Measurements from ENCODE around the gene CELA1.

CELA1 gene

DNA sequence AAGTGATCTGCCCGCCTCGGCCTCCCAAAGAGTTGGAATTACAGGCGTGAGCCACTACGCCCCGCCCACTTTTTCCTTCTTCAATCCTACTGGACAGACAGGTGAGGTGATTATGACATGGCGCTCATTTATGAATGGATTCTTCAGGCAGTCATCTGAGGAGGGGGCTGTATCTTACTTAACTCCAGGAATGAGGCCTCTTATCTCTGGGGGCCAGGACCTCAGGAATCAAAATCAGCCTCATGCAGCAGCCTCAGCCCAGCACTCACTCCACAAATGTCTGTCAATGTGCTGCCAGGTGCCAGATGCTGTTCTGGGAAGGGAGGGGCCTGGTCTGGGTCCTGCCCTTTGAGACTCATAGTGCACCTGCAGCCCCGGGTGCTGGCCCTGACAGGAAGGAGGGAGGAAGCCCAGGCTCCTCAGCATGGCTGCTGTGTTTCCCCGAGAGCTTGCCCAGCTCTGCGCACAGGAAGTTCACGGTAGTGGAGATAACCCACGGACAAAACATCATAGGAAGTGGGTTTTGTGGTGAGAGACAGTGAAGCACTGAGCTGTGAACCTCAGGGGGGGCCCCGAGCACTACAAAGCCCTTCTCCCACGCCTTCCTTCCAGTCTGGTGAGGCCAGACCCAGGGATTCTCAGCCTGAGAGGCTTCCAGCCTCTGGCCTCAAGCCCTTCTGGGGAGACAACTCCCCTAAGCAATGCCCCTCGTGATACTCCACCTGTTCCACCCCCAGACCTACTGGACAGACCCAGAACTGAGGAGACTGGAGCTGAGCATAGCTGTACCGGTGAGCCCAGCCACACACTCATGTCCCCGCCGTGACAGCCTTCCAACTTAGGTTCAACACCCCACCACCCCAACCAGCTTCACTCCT, 22.4 kb upstream of the CELA1 start:
- no peak for DNase-seq (ENCODE audit: low read depth)
- TF ChIP-seq, protein P1, sequence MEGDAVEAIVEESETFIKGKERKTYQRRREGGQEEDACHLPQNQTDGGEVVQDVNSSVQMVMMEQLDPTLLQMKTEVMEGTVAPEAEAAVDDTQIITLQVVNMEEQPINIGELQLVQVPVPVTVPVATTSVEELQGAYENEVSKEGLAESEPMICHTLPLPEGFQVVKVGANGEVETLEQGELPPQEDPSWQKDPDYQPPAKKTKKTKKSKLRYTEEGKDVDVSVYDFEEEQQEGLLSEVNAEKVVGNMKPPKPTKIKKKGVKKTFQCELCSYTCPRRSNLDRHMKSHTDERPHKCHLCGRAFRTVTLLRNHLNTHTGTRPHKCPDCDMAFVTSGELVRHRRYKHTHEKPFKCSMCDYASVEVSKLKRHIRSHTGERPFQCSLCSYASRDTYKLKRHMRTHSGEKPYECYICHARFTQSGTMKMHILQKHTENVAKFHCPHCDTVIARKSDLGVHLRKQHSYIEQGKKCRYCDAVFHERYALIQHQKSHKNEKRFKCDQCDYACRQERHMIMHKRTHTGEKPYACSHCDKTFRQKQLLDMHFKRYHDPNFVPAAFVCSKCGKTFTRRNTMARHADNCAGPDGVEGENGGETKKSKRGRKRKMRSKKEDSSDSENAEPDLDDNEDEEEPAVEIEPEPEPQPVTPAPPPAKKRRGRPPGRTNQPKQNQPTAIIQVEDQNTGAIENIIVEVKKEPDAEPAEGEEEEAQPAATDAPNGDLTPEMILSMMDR (IDR thresholded peaks at IDR 0.05; ENCODE audit: control insufficient read depth, extremely low read depth, insufficient read depth), result no peak

DNA sequence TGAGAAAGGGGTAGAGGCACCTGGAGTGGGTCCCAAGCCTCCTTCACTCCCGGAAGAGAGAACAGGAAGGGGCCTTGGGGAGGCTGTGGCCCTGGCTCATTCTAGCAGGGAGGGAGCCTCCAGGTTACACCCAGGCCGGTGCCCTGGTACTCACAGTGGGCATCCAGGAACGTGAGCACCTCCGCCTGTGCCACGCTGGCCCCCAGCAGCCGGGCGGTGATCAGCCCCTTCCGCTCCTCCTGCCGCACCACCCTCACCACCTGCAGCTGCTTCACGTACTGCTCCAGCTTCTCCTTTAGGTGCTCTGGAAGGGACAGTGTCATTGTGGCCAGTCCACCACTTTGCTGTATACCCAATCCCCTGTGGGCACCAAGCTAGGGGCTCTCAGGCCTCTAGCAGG, 18.8 kb upstream of the CELA1 start:
- TF ChIP-seq, protein P1 (IDR thresholded peaks at IDR 0.05; ENCODE audit: control insufficient read depth, extremely low read depth, insufficient read depth), result no peak
- DNase-seq (ENCODE audit: low read depth), result no peak
- no peak overlapping the region for H3K4me3 ChIP-seq (ENCODE audit: low read depth, low read length)

More for the DNA sequence above, 22.4 kb upstream of the CELA1 start:
- no peak overlapping the region for H3K4me3 ChIP-seq (ENCODE audit: low read depth, low read length)

DNA sequence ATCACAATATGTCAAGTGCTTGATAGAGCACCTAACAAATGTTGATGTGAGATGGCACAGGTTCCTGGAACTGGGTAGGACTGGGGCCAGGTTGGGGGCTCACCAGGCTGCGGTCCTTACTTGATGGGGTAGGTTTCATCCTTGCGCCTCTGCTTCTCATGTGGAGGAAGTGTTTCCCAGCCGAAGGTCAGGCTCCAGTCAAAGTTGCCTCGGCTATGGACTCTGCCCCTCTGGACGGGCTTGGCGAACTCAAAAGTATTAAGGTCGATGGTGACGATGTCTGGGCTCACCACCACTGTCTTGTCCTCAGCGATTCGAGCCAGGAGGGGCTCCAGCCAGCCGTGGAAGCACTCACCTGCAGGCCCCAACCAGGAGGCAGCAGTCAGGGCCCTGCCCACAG, 17.5 kb upstream of the CELA1 start:
- TF ChIP-seq, protein P1 (IDR thresholded peaks at IDR 0.05; ENCODE audit: control insufficient read depth, extremely low read depth, insufficient read depth), result no peak
- H3K4me3 ChIP-seq (ENCODE audit: low read depth, low read length), result no peak overlapping the region
- no peak for DNase-seq (ENCODE audit: low read depth)

DNA sequence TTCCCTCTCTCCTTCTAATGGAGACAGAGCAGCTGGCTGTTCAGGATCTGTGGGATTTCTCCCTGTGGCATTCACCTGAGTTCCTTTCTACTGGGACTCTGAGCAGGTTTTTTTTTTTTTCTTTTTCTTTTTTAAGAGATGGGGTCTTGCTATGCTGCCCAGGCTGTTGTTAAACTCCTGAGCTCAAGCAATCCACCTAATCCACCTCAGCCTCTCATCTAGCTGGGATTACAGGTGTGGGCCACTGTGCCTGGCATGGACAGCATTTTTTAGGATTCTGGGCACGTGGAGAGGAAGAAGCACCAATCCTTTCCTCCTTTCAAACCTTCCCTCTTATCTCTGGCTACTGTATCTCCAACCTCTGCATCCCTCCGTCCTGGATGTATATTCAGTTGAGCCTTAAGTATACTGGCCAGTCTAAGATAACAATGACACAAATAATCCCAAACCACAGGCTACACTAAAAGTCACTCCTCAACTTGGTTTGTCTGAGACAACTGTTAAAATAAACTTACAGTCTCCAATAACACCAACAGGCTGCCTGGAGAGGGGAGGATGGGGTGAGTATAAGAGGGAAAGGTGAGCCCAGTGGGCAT, 16.4 kb upstream of the CELA1 start:
- TF ChIP-seq, protein P1 (IDR thresholded peaks at IDR 0.05; ENCODE audit: control insufficient read depth, extremely low read depth, insufficient read depth), result no peak
- no peak for DNase-seq (ENCODE audit: low read depth)
- H3K4me3 ChIP-seq (ENCODE audit: low read depth, low read length), result no peak overlapping the region

DNA sequence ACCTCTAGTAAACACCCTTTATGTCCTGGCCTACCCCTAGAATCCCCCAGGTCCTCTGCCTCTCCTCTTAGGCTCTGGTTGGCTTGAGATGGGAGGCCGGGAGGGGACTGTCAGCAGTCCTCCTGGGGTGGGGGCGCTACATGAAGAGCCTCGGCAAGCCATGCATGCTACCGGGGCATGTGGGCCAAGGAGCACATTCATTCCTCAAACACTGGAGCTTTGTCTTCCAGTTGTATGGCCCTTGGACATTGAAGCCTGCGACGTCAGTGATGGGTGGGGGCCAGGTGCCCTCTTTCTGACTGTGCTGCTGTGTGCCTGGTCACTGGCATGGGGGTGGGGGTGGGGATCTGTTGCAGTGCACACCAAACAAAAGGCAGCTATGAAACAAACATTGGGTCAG, 15.8 kb upstream of the CELA1 start:
- TF ChIP-seq, protein P1 (IDR thresholded peaks at IDR 0.05; ENCODE audit: control insufficient read depth, extremely low read depth, insufficient read depth), result no peak
- DNase-seq (ENCODE audit: low read depth), result no peak
- H3K4me3 ChIP-seq (ENCODE audit: low read depth, low read length), result no peak overlapping the region

DNA sequence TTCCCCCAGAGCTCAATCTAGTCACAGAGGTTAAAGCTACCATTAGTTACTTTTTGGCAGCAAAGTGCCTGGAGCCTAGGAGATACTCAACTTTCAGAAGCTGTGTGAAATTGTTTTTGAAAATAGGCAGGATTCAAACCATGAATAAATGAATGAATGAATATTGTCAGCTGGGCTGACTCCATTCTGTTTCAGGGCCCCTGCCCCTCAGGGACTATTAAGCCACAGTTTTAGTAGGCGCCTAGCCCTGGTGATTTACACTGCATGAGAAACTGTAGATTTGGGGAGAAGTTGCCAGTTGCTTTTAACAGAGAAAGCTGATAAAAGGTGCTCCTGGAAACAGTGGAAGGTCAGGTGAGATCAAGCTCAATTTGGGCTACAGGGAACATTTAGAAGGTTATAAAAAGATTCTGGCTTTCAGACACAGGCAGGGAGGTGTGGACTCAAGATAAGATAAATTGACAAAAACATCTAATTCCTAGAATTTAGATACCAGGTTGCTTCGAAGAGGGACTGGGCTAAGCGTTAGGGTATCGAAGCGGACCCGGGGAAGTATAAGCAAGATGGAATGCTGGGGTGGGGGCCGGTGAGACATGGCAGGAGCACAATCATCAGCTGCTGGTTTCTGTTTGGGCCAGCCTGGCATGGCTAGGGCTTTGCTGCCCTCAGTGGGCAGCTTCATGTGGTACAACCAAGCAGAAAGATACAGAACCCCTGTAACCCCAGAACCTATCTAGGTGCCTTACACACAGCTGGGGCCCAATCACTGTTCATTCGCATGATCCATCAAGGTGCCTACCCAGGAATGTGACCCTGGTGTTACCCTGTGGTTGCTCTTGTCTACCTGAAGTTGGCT, 14.9 kb upstream of the CELA1 start:
- DNase-seq (ENCODE audit: low read depth), result no peak
- TF ChIP-seq, protein P1 (IDR thresholded peaks at IDR 0.05; ENCODE audit: control insufficient read depth, extremely low read depth, insufficient read depth), result peak; percentile 16; the same call in 1 of the 2 replicates
- H3K4me3 ChIP-seq (ENCODE audit: low read depth, low read length), result no peak overlapping the region
